GM18505 (cell line): ENCODE results near the gene ELL2.

ENCODE experiments used
- ATAC-seq: cut with Tn5 transposase; IDR thresholded peaks from one replicate; pipeline ENCODE4 v1.9.1; 2021; ENCODE audit not compliant: unreplicated experiment
- POLR2A ChIP-seq: IDR thresholded peaks from 4 replicates; pipeline ENCODE4 v1.6.1; 2011; ENCODE audit warnings: borderline replicate concordance; ENCODE audit not compliant: insufficient read depth, insufficient read length; ENCODE audit errors: extremely low read depth

ELL2 gene

DNA sequence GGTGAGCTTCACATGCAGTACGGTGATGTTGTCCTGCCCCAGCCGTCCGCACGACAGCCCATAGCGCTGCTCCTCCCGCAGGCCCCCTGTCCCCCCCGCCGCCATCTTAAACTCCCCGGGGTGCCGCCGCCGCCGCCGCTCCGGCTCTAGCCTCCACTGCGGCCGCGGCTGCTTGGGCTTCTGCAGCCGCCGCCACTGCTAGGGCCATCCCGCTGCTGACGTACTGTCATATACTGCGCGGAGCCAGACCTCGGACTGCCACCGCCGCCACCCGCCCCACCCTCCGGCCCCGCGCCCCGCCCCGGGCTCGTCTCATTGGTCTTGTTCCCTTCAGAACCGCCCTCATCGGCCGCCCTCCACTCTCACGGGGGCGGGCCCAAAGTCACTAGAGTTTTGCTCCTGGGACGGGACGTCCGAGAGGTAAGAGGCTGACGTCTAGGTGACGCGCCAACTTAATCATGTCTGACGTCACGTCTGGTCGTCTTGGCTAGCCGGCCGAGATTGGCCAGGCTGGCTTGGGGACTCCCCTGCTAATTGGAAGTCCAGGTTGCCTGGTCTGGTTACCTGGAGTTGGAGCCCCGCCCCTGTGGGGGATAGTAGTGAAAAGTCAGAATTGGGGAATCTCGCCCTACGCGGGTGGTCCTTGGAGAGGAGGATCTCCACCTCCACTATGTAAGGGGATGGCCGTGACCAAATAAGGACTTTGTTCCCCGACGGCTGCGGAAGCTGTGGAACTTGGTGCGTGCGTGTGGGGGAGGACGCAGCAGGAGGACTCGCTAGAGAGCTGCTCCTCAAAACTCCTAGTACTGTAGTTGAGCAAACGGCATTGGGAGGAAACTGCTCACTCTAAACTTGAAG, at the start of gene ELL2:
TSS of gene ELL2 (minus strand) at position 235 of the 858 bp plus-strand sequence. CDS start at position 105, 130 bp downstream.
- TF ChIP-seq POLR2A = peak; percentile 84
- peak; percentile 82 for ATAC-seq

DNA sequence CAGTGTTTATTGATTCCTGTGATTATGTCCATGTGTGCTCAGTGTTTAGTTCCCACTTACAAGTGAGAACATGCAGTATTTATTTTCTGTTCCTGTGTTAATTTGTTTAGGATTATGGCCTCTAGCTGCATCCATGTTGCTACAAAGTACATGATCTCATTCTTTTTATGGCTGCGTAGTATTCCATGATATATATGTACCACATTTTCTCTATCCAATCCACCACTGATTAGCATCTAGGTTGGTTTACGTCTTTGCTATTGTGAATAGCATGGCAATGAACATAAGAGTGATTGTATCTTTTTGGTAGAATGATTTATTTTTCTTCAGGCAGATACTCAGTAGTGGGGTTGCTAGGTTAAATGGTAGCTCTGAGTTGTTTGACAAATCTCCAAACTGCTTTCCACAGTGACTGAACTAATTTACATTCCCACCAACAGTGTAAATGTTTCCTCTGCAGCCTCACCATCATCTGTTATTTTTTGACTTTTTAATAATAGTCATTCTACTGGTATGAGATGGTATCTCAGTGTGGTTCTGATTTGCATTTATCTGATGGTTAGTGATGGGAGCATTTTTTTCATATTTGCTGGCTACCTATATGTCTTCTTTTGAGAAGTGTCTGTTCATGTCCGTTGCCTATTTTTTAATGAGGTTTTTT, 47.5 kb upstream of the ELL2 start:
- no peak for ATAC-seq
- no peak for TF ChIP-seq POLR2A

DNA sequence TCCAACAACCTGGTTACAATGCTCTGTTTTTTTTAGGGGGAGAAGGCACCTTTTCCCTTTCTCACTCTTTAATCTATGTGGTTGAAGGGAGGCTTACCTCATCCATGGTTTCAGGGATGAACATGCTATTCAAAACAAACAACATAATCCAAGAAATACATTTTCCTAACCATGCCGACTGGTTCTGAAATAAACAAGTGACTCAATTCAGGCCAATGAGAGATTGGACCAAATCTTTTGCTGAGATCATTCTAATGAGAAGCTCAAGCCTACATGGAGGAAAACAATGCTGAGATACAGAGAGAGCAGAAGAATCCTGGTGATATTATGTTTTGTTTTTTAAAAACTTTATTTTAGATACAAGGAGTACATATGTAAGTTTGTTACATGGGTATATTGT, 46.8 kb upstream of the ELL2 start:
- ATAC-seq = no peak
- no peak for TF ChIP-seq POLR2A

DNA sequence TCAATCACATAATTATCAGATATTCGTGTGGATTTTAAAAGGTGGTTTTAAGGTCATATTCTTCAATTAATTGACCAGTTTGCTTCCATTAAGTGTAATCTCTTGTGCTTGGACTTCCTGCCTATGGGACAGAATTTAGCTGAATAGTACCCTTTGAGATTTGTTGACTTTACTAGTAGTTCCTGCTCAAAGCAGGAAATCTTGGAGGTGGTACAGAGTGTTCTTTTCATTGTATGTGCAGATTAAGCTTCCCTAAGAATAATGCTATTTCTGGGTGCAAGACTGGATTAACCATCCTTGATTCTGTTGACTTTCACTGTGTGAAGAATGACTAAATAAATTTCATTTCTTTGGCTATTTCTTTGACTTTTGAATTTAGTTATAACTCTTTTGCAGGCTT, 45.4 kb upstream of the ELL2 start:
- ATAC-seq = no peak
- no peak for TF ChIP-seq POLR2A

DNA sequence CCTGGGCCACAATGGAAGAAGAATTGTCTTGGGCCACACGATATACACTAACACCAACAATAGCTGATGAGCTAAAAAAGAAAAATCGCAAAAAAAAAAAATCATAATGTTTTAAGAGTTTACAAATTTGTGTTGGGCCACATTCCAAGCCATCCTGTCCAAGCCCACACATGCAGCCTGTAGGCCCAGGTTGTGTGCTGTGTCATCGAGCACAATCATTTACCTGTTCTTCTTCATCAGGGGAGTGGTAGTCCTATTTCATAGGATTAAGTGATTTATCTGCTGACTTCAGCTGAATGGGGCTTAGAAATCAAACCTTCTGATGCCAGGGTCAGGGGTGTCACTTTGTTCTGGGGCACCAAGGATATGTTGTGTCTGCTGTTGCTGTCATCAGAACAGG, 44.6 kb upstream of the ELL2 start:
- no peak for TF ChIP-seq POLR2A
- no peak for ATAC-seq

DNA sequence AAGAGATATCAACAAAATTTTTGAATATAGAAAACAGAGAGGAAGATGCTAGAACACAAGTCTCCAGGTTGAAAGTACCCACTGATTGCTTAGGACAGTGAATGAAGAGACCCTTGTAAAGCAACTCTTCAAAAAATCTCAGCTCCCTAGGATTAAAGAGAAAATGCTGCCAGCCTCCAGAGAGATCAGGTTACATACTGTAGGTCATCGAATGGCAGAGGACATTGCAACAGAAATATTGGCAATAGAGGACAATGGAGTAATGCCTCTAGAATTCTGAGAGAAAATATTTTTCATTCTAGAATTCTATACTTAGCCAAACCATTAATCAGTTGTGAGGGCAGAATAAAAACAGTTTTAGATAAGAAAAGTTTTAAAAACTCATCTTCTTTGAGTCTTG, 43.1 kb upstream of the ELL2 start:
- no peak for TF ChIP-seq POLR2A
- ATAC-seq = no peak

DNA sequence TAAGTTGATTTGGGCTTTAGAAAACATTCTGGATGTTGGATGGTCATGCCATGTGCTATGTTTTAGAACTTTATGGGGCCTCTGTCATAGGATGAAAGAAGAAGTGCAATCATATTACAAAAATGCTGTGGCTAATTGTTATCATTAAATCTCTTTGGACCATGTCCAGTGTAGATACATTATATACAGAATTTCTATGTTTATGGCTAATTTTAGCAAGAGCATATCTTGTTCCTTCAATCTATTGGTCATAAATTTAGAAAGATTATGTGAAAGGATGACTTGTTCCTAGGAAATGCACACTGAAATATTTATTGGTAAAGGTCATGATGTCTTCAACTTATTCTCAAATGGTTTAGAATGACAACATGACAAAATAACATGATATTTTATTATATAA, 42.4 kb upstream of the ELL2 start:
- ATAC-seq = no peak
- no peak for TF ChIP-seq POLR2A

DNA sequence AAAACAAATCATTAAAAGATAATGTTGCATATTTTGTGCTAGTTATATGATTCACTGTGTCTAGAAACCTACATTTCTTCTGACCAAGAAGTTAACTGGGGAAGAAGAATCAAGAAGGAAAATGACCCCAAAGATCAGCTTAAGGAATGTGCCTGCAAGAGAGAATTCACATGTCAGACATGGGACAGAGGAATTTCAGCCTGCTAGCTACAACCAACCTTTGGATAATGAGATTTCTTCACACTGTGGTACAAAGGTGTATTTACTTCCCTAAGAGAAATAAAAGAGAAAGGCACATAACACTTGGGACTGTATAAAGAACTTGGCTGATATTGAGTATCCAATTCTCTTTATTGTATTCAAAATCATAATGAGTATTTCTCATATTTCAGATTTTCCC, 39.6 kb upstream of the ELL2 start:
- ATAC-seq = no peak
- TF ChIP-seq POLR2A = no peak

DNA sequence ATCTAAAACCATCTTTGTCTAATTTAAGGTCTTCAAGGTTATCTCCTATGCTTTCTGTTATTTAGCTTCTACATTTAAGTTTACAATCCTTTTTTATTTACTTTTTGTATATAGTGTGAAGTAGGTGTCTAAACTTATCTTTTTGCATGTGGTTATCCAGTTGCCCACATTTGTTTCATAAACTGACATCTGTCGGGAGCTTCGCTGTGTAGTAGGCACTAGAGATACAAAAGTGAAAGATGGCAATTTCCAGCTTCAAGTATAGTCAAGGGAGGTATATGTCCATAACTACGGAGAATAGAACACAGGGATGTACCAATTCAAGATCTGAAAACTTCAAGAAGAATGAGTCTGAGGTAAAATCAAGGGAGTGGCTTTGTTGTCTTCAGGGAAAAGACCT, 38.7 kb upstream of the ELL2 start:
- ATAC-seq = no peak
- no peak for TF ChIP-seq POLR2A

DNA sequence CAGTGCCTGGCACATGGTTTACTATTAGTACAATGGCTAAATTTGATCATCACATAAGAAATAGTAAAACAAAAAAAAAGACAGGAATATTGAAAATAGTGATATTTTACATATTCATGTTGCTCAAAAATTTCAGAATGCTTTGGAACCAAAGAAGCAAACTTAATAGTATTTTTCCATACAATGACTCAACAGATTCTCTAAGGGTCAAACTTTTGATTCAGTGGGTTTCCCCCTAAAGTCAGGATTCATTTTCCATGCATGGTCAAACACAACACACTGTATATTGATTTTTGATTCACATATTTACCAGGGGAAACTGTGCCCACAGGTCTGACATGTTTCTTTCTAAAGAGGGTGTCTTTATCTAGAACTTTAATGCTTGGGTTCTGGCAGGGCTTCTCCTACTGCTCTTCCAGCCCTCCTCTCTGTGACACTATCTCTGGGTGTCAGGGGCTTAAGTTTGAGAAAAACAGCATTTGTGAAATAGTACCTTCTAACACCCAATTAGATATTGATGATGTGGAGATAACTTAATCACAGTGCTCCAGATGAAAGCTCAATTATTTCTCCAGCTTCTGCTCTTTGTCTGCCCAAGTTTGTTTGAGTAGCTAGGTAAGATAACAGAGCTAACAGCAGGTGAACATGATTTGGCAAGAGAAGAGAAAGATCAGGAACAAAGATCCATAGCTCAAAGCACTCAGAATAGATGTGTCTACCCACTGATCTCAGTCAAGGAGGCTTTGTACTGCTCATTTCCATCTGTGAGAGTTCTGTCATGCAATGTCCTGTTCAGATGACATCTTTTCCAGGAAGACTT, 35.5 kb upstream of the ELL2 start:
- no peak for ATAC-seq
- no peak for TF ChIP-seq POLR2A

DNA sequence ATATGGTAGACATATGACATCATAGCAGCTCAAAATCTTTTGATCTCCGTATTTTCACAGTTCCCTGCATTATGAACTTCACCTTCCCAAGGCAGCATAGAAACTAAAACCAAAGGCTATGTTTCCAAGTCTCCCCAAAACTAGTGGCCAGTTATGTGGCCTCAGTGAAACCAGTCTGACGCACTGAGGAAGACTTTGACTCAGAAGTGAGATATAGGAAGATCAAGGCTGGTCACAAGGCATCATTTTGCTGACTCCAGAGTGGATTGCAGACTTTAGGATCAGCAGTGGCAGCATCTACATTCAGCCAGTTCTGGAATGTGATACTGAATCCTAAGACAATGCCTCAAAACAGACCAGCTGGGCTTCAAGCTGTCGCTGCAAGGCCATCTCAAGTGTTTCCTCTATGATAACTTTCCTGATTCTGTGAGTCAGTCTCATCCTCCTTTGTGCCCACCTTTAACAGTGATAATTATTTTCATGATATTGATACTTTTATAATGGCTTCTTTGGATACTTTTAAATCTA, 34.4 kb upstream of the ELL2 start:
- no peak for ATAC-seq
- no peak for TF ChIP-seq POLR2A

DNA sequence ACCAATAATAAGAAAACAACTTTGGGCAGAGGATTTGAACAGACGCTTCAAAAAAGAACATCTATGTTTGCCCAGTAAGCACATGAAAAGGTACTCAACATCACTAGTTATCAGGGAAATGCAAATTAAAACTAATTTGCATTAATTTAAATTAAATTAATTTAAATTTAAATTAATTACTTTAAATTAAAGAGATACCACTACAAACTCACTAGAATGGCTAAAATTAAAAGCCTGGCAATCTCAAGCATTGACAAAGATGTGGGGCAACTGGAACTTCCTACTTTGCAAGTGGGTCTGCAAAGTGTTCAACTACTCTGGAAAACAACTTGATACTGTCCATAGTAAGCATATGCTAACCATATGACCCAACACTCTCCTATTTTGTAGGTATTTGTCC, 32.1 kb upstream of the ELL2 start:
- ATAC-seq = no peak
- TF ChIP-seq POLR2A = no peak

DNA sequence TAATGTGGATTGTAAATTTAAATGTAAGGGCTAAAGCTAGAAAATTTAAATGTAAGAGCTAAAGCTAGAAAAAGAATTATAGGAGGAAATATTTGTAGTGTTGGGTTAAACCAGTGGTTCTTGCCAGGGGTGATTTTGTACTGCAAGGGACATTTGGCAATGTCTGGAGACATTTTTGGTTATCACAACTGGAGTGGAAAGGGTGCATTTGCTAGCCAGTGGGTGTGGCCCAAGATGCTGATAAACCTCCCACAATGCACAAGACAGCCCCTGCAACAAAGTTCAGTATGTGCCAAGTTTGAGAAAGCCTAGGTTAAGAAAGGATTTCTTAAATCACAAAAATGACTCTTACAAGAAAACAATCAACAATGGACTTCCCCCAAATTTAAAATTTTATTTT, 31.6 kb upstream of the ELL2 start:
- no peak for TF ChIP-seq POLR2A
- ATAC-seq = no peak
